Right atrium auricular region (tissue), 2 donors: ENCODE data around the gene RAB7A. TPM values are rescaled to one million over a fixed set of nuclear protein-coding genes. Genes with fewer than 3 reads are reported as not detected.

Source experiments
- DNase-seq: peaks from one replicate; pipeline ENCODE4 v3.0.0-alpha.2; 2019; ENCODE audit warnings: low spot score
- H3K27ac ChIP-seq, 2 donors: fragments of 200-600 bp; sonication (generic); 1 replicate in 1 of 2; 2 replicates in 1 of 2; pipeline ENCODE4 v1.5.1; 2016 to 2019
- H3K27me3 ChIP-seq, 2 donors: fragments of 200-600 bp; sonication (generic); one replicate each; pipeline versions ENCODE4 v1.5.1 to v1.6.0; 2017 to 2019
- H3K36me3 ChIP-seq: fragments of 200-600 bp; sonication (generic); one replicate; pipeline ENCODE4 v1.5.1; 2016
- H3K4me1 ChIP-seq, 2 donors: fragments of 200-600 bp; sonication (generic); one replicate each; pipeline versions ENCODE4 v1.5.1 to v1.6.0; 2017 to 2019
- H3K4me3 ChIP-seq, 2 donors: fragments of 200-600 bp; sonication (generic); 1 replicate in 1 of 2; 2 replicates in 1 of 2; pipeline ENCODE4 v1.5.1; 2017 to 2019; ENCODE audit warnings: mild to moderate bottlenecking in 1 of 2, moderate library complexity in 1 of 2
- H3K9me3 ChIP-seq, 2 donors: fragments of 200-600 bp; sonication (generic); one replicate each; pipeline ENCODE4 v1.5.1; 2019
- total RNA-seq, 2 donors: library from RNA; depleted of rRNA; stranded (reverse); fragments of >200 nt; gene quantifications; one replicate each; pipeline ENCODE4 v1.1.0, GENCODE V29; 2016
- TF ChIP-seq, protein P1 (sequence below), 2 donors: fragments of 200-600 bp; sonication (generic); IDR thresholded peaks; one replicate each; pipeline ENCODE4 v1.5.1; 2019; ENCODE audit warnings: antibody characterized with exemption in 2 of 2

Gene RAB7A
- total RNA-seq, 2 donors from 2014 or later: 123 to 135 TPM

DNA sequence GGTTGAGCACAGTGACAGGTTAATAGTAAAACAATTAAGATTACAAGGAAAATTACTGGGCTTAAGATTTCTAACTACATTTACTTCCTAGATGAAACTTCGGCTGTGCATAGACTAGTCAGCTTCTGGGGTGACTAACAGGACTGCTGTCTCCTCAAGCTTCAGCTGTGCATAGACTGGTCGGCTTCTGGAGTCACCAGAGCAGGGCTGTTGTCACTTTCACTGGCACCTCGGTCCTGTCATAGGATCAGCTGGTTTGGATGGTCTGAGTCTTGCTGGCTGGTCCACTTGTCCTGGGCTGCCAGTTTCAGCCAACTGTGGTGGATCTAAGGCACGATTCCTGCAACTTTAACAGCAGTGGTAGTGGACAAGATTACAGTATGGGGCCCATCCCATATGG lies 129.6 kb downstream of the RAB7A start:
- Histone ChIP-seq H3K27me3 (no peaks in the 10 kb centered on the region), H3K4me3 (no peak overlapping the region), H3K36me3 (no peaks in the 10 kb centered on the region), H3K4me1 (no peaks in the 10 kb centered on the region), H3K27ac (no peak overlapping the region), H3K9me3 (peaks cover 12 to 27% of the 10 kb centered on the region in 2 donors)
- DNase-seq: no peak
- TF ChIP-seq, protein P1, sequence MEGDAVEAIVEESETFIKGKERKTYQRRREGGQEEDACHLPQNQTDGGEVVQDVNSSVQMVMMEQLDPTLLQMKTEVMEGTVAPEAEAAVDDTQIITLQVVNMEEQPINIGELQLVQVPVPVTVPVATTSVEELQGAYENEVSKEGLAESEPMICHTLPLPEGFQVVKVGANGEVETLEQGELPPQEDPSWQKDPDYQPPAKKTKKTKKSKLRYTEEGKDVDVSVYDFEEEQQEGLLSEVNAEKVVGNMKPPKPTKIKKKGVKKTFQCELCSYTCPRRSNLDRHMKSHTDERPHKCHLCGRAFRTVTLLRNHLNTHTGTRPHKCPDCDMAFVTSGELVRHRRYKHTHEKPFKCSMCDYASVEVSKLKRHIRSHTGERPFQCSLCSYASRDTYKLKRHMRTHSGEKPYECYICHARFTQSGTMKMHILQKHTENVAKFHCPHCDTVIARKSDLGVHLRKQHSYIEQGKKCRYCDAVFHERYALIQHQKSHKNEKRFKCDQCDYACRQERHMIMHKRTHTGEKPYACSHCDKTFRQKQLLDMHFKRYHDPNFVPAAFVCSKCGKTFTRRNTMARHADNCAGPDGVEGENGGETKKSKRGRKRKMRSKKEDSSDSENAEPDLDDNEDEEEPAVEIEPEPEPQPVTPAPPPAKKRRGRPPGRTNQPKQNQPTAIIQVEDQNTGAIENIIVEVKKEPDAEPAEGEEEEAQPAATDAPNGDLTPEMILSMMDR (IDR thresholded peaks at IDR 0.05): no peak

DNA sequence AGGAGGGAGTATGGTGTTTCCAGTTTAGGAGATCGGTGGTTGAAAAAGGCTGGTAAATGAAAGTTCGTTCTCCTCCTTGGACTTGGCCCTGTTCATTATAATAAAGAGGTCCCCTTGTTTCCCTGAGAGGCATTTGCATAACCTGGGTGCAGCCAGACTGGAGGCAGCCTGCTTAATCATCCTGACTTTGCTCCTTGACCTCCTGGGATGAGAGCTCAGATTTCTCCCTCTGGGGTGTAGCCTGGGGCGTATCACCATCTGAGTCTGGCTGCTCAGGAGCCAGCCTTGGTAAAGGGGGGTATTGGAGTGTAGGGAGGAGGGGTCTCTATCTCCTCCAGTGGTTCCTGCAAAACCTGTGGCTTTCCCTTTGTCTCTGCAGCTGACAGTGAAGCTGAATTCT lies 132.2 kb downstream of the RAB7A start:
- no peak overlapping the region for H3K4me3 ChIP-seq
- TF ChIP-seq, protein P1 (IDR thresholded peaks at IDR 0.05): no peak
- H3K9me3 ChIP-seq: peaks cover 12 to 27% of the 10 kb centered on the region in 2 donors
- no peak for DNase-seq
- no peaks in the 10 kb centered on the region for H3K27me3 ChIP-seq
- H3K27ac ChIP-seq: no peak overlapping the region
- H3K36me3 ChIP-seq: no peaks in the 10 kb centered on the region
- H3K4me1 ChIP-seq: no peaks in the 10 kb centered on the region

DNA sequence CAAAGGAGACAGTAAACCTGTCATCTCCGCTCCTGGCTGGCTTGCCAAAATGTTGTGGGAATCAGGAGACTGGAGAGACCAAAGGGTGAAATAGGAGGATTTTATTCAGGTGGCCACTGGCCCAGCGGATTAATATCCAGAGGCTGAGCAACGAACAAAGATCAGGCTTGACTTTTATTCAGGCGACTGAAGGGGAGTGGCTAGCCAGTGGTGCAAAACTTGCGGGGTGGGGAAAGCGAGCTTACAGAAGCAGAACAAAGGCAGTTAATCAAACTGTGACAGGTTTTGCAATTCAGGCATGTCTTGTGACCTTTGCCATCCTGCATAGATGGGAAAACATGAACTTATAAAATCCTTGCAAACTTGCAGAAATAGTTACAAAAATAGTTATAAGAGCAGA lies 133.6 kb downstream of the RAB7A start:
- peaks cover 0 to 7% of the 10 kb centered on the region in 2 donors for H3K4me1 ChIP-seq
- H3K36me3 ChIP-seq: no peaks in the 10 kb centered on the region
- no peak overlapping the region for H3K4me3 ChIP-seq
- H3K27ac ChIP-seq: no peak overlapping the region
- H3K9me3 ChIP-seq: peaks cover 12 to 27% of the 10 kb centered on the region in 2 donors
- TF ChIP-seq, protein P1 (IDR thresholded peaks at IDR 0.05): no peak
- H3K27me3 ChIP-seq: no peaks in the 10 kb centered on the region
- no peak for DNase-seq

DNA sequence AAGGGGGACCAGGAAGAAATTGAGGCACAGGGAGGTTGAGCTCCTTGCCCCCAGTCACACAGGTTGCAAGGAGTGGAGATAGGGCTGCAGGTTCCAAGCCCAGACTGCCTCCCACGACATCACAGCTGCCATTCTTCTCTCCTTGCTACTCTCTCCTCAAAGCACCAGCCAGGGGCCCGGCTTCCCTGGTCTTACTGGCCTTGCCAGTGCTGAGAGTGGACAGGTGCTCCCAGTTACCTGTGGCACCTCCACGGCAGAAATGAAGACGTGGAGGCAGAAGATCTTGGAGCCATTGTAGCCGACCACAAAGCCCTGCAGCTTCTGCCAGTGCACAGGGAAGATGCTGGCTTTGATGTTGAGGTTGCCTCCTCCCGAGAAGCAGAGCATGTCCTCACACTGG lies 135.5 kb downstream of the RAB7A start:
- Histone ChIP-seq H3K36me3 (no peaks in the 10 kb centered on the region), H3K27me3 (no peaks in the 10 kb centered on the region), H3K4me1 (peaks cover 0 to 18% of the 10 kb centered on the region in 2 donors), H3K4me3 (no peak overlapping the region), H3K9me3 (peaks cover 12 to 21% of the 10 kb centered on the region in 2 donors), H3K27ac (no peak overlapping the region)
- DNase-seq: no peak
- TF ChIP-seq, protein P1 (IDR thresholded peaks at IDR 0.05): no peak

DNA sequence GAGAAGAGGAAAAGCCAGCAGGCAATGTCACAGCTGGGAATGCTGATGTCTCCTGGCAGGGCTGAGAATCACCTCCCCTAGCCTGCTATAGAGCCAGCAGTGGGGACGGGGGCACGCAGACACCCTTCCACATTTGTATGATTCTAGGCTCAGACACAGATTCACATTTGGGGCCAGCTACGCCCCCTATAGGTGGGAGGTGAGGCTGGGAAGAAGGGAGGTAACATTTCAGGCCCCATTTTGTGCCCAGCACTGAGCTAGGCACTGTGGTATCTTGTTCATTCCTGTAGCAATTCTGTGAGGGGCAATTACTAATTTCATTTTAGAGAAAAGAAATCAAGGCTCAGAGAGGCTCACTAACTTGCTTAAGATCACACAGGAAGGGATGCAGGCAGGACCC lies 137.6 kb downstream of the RAB7A start:
- H3K4me3 ChIP-seq: no peak overlapping the region
- H3K27ac ChIP-seq: no peak overlapping the region
- TF ChIP-seq, protein P1 (IDR thresholded peaks at IDR 0.05): peak in 1 of 2 donors; percentile 28
- H3K9me3 ChIP-seq: peaks cover 12 to 15% of the 10 kb centered on the region in 2 donors
- peaks cover 0 to 18% of the 10 kb centered on the region in 2 donors for H3K4me1 ChIP-seq
- H3K36me3 ChIP-seq: no peaks in the 10 kb centered on the region
- DNase-seq: no peak
- H3K27me3 ChIP-seq: no peaks in the 10 kb centered on the region

Other genes with a start within 250 kb of the RAB7A start
- gene GATA2, start 233.0 kb upstream of the RAB7A start, total RNA-seq: 10 to 100 TPM; 17.7 to 26.1 TPM
- gene RPN1, start 75.4 kb upstream of the RAB7A start, total RNA-seq: 100 to 1,000 TPM; 168 to 189 TPM
- 10 to 100 TPM; 27.6 to 34.3 TPM for gene ACAD9, start 153.4 kb downstream of the RAB7A start, total RNA-seq